COLO668 (cell line): ENCODE data around the gene DEUP1.
"Not testable (repeated sequence)": the region's sequence is repeated elsewhere in the genome, so short reads cannot be mapped to it uniquely, and the experiment has no call there.

Experiments used
- DNase-seq: peaks from one replicate; lab custom pipeline; 2025; ENCODE audit not compliant: unreplicated experiment; lab: John Stamatoyannopoulos, UW

The DEUP1 gene, protein sequence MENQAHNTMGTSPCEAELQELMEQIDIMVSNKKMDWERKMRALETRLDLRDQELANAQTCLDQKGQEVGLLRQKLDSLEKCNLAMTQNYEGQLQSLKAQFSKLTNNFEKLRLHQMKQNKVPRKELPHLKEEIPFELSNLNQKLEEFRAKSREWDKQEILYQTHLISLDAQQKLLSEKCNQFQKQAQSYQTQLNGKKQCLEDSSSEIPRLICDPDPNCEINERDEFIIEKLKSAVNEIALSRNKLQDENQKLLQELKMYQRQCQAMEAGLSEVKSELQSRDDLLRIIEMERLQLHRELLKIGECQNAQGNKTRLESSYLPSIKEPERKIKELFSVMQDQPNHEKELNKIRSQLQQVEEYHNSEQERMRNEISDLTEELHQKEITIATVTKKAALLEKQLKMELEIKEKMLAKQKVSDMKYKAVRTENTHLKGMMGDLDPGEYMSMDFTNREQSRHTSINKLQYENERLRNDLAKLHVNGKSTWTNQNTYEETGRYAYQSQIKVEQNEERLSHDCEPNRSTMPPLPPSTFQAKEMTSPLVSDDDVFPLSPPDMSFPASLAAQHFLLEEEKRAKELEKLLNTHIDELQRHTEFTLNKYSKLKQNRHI

GRCh38 chr11:93330446-93330984 lies at the start of gene DEUP1:
TSS of gene DEUP1 (plus strand) at chr11:93330742. CDS start at chr11:93332260, 1,518 bp downstream.
- DNase-seq = peak; percentile 94

GRCh38 chr11:93285430-93285829 lies 45.1 kb upstream of the DEUP1 start:
- no peak for DNase-seq

DNA sequence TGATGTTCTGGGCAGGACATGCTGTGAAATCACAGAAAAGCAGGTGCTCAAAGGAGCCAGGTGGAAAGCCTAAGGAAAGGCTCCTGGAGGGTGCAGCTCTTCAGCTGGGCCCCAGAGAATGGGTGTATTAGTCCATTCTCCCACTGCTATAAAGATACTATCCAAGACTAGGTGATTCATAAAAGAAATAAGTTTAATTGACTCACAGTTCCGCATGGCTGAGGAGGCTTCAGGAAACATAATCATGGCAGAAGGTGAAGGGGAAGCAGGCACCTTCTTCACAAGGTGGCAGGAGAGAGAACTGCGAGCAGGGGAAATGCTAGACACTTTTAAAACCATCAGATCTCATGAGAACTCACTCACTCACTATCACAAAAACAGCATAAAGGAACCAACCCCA lies 43.1 kb upstream of the DEUP1 start:
- DNase-seq = no peak

GRCh38 chr11:93288079-93288478 lies 42.5 kb upstream of the DEUP1 start:
- no peak for DNase-seq

DNA sequence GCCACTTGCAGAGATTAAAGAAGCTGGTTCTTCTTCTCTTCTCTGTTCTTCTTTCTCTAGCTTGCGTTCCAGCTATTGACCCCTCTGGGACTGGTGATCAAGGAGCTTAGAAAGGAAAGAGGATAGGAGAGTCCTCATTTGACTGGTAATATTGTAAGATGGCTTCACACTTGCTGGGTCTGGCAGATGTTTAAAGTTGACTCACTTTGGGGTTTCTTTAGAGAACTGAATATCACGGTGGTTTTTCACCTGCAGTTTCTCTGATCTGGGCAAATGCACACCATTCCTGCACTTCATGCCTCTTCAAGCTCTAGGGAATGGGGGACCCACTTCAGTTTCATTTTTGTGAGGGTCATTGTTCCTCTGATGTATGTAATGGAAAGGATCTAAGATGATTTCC lies 41.8 kb upstream of the DEUP1 start:
- DNase-seq = no peak

DNA sequence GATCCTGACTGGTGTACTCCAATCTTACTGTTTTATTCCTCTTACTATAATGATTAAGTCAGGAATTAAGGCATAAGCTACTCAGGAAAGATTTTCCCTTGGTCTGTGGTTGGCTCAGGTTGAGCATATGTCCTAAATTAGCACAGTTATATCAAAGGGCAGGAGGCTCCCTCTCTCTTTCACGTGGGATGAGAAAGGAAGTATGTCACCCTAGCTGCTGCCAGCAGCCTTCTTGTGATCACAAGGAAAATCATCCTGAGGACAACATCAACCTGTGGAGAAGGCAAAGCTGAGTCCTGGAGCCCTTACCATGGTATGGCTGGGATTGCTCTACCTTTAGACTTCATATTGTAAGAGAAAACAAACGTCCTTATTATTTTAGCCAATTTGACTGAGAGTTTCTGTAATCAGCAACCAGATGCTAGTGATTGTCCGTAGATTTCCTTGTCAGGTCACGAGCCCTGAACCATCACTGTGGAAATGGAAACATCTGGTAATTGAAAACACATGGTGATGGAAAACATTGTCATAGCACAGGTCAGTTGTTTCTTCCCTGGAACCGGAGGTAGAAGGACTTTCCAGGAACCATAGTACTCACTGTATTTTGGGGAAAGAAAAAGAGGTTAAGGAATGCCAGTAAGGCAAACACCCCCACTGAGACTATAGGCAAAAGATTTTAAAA lies 40.6 kb upstream of the DEUP1 start:
- DNase-seq = no peak

DNA sequence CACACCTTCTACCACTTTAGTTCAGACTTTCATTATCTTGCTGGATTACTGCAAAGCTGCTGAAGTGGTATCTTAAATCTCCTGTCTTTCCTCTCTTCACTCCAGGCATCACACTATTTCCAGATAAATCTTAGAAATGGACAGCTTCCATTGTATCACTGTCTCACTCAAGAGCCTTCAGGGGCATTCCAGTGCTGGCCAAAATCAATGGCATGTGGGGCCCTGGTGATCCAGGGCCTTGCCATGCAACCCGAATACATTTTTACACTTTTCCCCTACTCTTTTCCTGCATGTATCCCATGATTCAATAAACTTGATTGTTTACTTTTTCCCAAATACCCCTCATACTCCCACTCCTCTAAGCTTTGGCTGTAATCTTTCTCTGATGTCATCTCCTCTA lies 39.4 kb upstream of the DEUP1 start:
- DNase-seq = no peak

GRCh38 chr11:93291898-93292297 lies 38.6 kb upstream of the DEUP1 start:
- DNase-seq = no peak

- DNase-seq = no peak
Measured at GRCh38 chr11:93295921-93296575, 34.5 kb upstream of the DEUP1 start.

DNA sequence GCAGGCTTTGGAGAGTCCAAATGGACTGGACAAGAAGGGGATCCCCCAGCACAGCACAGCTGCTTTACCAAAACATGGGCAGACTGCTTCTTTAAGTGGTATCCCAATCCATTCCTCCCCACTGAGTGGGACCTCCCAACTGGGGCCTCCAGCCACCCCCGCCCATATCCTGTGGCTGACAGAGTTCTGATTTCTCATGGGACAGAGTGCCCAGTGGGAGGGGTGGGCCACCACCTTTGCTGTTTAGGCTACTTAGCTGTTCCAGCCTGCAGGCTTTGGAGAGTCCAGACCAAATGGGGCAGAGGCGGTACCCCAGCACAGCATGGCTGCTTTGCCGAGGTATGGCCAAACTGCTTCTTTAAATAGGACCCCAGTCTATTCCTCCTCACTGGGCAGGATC lies 26.9 kb upstream of the DEUP1 start:
- no peak for DNase-seq

- not testable (repeated sequence) for DNase-seq
Measured at GRCh38 chr11:93314399-93314798, 16.1 kb upstream of the DEUP1 start.

GRCh38 chr11:93319224-93319839 lies 11.2 kb upstream of the DEUP1 start:
- no peak for DNase-seq

- DNase-seq = no peak
Measured at GRCh38 chr11:93320230-93320629, 10.3 kb upstream of the DEUP1 start.

DNA sequence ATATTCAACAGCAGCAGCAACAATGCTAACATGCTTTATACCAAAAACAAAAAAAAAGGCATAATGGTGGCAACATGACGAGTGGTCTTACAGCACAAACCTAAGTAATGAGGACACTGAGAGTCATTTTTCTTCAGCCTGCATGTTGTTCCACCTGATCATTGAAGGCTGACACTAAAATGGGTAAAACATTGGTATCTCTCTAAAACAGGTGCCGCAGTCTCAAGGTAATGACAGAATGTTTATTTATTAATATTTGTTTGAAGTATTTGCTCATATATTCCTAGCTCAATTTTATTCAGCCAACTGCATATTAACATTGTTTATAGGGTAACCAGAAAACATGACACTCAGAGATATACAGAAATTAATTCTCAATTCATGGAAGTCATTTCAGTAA lies 8.3 kb upstream of the DEUP1 start:
- no peak for DNase-seq

DNA sequence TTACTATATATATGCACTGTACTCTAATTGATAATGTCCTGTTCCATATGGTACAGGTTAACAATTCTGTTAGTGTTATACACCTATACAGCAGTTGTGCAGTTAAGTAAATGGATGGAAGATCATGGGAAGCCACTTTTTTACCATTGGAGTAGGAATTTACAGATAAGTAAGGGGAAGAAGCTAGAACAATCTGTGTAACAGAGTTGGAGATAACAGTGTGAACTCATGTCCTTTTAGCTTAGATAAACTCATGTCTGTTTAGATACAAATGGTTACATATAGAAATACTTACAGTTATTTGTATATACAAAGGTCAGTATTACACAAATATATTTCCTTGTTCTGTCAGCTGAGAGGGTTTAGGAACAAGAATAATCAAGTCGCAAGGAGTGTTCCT lies 6.8 kb upstream of the DEUP1 start:
- DNase-seq = no peak

- no peak for DNase-seq
Measured at GRCh38 chr11:93324500-93324899, 6.0 kb upstream of the DEUP1 start.

DNA sequence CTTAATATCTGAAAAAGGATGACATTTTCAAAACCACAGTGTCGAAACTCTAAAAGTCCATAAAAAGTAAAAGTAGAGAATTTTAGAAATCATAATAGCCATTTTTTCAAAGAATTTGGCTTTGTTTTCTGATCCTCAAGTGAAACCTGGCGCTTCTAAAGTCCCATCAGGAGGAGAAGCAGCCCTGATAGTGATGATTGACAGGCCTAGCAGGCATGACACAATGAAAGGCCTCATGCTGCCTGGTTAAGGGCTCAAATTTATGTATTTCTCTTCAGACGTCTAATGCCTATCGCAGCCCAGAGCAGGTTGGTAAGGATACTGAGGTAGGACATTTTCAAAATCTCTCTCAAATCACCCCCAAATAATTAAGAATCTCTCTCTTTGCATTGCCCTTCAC lies 3.9 kb upstream of the DEUP1 start:
- no peak for DNase-seq

DNA sequence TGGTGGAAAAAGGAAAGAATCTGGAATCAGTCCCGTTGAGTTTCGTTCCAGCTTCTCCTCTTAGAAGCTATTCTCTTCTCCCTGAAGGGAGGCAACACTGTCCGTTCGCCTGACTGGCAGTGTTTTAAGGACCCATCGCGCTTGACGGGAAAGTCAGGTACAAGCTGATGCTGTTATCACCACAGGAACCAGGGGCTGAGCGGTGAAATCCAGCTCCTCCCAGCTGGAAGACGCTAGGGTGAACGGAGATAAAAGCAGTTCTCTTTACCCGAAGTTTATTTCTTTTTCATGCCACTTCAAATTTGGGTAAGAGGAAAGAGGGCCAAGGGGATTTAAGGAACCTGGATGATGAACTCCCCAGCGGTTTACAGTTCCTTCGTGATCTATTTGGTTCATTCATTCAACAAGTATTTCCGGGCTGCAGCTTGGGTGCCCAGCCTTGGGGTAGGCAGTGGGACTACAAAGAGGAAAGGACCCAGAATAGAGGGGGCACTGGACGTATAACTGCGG lies 551 bp upstream of the DEUP1 start:
- DNase-seq = peak; percentile 67

DNA sequence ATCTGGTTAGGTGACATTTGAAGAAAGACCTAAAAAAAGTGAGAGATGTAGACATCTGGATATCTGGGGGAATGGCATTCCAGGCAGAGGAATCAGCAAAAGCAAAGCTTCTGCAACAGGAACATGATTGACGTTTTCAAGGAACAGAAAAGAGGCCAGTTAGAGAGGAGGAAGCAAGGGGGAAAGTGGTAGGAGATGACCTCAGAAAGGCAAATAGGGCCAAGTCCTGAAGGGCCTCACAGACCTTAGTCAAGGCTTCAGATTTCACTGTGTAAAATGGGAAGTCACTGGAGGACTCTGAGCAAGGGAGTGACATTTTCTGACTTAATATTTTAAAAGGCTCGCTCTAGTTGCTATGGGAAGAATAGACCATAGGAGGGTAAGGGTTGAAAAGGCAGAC lies 9.7 kb downstream of the DEUP1 start:
- DNase-seq = no peak

- no peak for DNase-seq
Measured at GRCh38 chr11:93344855-93345333, 14.4 kb downstream of the DEUP1 start.

GRCh38 chr11:93348930-93349329 lies 18.4 kb downstream of the DEUP1 start:
- DNase-seq = no peak
